ENCODE measurements around the gene MECR. TPM values are rescaled to one million over a fixed set of nuclear protein-coding genes. Genes with fewer than 3 reads are reported as not detected.

MECR gene
- total RNA-seq, 1 donor from 2014 or later: 22.5 TPM

DNA sequence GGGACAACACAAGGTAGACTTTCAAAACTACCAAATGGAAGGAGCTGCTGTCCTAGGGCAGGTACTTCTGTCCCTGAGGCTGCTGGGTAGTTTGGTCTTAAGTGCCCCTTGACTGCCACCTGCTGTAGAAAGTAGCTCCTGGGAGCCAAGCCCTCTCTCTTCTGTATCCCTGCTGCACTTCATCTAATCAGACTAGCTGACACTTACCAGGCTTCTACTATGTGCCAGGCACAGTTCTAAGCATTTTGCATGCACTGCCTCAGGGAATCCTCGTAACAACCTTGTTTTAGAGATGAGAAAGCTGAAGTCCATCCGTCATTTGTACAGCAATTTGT, 33.2 kb downstream of the MECR start:
- TF ChIP-seq, protein P1, sequence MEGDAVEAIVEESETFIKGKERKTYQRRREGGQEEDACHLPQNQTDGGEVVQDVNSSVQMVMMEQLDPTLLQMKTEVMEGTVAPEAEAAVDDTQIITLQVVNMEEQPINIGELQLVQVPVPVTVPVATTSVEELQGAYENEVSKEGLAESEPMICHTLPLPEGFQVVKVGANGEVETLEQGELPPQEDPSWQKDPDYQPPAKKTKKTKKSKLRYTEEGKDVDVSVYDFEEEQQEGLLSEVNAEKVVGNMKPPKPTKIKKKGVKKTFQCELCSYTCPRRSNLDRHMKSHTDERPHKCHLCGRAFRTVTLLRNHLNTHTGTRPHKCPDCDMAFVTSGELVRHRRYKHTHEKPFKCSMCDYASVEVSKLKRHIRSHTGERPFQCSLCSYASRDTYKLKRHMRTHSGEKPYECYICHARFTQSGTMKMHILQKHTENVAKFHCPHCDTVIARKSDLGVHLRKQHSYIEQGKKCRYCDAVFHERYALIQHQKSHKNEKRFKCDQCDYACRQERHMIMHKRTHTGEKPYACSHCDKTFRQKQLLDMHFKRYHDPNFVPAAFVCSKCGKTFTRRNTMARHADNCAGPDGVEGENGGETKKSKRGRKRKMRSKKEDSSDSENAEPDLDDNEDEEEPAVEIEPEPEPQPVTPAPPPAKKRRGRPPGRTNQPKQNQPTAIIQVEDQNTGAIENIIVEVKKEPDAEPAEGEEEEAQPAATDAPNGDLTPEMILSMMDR (IDR thresholded peaks at IDR 0.05): peak; percentile 47
- H3K4me3 Mint-ChIP-seq (ENCODE audit: unreplicated experiment): no peak overlapping the region
- H3K27ac Mint-ChIP-seq (ENCODE audit: unreplicated experiment): no peak overlapping the region
- no peak for DNase-seq (ENCODE audit: extremely low spot score, unreplicated experiment)
- no peaks in the 10 kb centered on the region for H3K9me3 Mint-ChIP-seq (ENCODE audit: unreplicated experiment)
- peaks cover 24% of the 10 kb centered on the region for H3K36me3 Mint-ChIP-seq (ENCODE audit: unreplicated experiment)
- H3K27me3 Mint-ChIP-seq (ENCODE audit: unreplicated experiment): no peaks in the 10 kb centered on the region
- peaks cover 10% of the 10 kb centered on the region for H3K4me1 Mint-ChIP-seq (ENCODE audit: unreplicated experiment)

DNA sequence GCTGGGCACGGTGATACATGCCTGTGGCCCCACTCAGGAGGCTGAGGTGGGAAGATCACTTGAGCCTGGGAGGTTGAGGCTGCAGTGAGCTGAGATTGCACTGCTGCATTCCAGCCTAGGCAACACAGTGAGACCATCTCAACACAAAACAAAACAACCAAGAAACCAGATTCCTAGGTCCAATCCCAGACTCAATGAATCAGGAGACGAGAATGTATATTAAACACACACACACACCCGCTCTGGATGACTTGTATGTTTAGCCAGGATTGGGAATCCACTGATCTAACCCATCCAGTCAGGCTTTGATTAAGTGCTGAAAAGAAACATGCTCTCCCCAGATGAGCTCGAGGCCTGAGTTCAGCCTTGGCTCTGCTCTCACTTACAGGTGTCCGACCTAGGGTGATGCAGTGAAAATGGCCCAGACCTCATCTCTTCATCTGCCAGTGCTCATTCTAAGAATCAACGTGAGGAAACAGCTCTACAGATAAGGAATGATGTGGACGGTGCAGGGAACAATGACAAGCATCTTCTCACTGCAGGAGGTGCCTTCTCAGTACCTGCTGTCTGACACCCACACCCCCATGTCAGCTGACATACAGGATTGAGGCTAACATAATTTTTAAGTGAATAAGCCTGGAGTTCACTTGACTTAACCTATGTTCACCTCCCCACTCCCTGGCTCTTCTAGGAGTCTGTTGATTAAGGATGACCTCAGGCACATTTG, 33.7 kb downstream of the MECR start:
- Mint-ChIP-seq H3K4me3 (ENCODE audit: unreplicated experiment) (no peak overlapping the region), H3K36me3 (ENCODE audit: unreplicated experiment) (peaks cover 24% of the 10 kb centered on the region), H3K9me3 (ENCODE audit: unreplicated experiment) (no peaks in the 10 kb centered on the region), H3K27me3 (ENCODE audit: unreplicated experiment) (no peaks in the 10 kb centered on the region), H3K4me1 (ENCODE audit: unreplicated experiment) (peaks cover 7% of the 10 kb centered on the region), H3K27ac (ENCODE audit: unreplicated experiment) (peak overlapping the region; percentile 15)
- no peak for DNase-seq (ENCODE audit: extremely low spot score, unreplicated experiment)
- TF ChIP-seq, protein P1 (IDR thresholded peaks at IDR 0.05): no peak

DNA sequence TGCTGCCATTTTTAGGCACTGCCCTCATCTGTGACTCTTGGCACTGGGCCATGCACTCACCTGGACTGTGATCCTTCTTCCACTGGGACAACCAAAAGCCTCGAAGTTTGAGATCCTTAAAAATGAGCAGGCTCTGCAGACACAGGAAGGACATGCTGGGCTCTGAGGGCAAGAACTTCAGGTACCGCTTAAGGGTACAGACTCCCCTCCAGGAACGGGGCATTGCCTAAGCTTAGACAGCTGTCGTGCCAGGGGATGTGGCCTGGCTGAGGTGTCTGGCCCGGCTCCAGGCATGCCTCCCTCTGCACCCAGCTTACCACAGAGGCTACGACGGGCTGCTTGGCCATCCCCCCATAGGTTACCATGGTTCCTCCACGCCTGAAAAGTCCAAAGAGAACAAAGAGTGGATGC, 34.8 kb downstream of the MECR start:
- Mint-ChIP-seq H3K27ac (ENCODE audit: unreplicated experiment) (no peak overlapping the region), H3K4me3 (ENCODE audit: unreplicated experiment) (no peak overlapping the region), H3K4me1 (ENCODE audit: unreplicated experiment) (peaks cover 7% of the 10 kb centered on the region), H3K27me3 (ENCODE audit: unreplicated experiment) (no peaks in the 10 kb centered on the region), H3K36me3 (ENCODE audit: unreplicated experiment) (peaks cover 20% of the 10 kb centered on the region), H3K9me3 (ENCODE audit: unreplicated experiment) (no peaks in the 10 kb centered on the region)
- TF ChIP-seq, protein P1 (IDR thresholded peaks at IDR 0.05): no peak
- no peak for DNase-seq (ENCODE audit: extremely low spot score, unreplicated experiment)

DNA sequence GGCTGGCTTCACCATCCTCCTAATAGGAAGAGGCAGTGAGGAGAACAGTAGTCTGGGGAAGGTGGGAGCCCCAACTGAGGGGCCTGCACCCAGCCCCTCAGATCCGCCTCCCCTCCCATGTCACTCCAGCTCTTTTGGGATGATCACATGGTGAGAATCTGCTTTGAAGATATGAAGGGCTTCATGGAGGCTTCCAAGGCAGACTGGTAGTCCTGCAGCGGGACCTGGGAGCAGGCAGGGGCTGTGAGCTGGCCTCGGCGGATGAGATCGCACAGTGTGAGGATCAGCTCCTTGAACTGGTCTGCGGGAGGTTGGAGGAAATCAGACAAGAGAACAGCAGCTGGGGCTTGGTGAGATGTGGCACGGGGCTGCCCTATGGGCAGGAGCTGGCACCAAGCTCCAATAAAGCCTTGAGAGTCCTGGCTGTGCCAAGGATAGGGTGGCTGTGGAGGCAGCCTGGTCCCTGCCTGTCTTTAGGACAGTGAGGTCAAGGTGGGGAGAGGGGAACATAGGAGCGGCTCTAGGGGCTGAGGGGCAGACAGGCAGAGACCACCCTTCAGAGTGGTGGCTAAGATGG, 36.8 kb downstream of the MECR start:
- Mint-ChIP-seq H3K9me3 (ENCODE audit: unreplicated experiment) (no peaks in the 10 kb centered on the region), H3K4me3 (ENCODE audit: unreplicated experiment) (no peak overlapping the region), H3K4me1 (ENCODE audit: unreplicated experiment) (peaks cover 7% of the 10 kb centered on the region), H3K27ac (ENCODE audit: unreplicated experiment) (no peak overlapping the region), H3K36me3 (ENCODE audit: unreplicated experiment) (peaks cover 13% of the 10 kb centered on the region), H3K27me3 (ENCODE audit: unreplicated experiment) (no peaks in the 10 kb centered on the region)
- no peak for DNase-seq (ENCODE audit: extremely low spot score, unreplicated experiment)
- TF ChIP-seq, protein P1 (IDR thresholded peaks at IDR 0.05): no peak

DNA sequence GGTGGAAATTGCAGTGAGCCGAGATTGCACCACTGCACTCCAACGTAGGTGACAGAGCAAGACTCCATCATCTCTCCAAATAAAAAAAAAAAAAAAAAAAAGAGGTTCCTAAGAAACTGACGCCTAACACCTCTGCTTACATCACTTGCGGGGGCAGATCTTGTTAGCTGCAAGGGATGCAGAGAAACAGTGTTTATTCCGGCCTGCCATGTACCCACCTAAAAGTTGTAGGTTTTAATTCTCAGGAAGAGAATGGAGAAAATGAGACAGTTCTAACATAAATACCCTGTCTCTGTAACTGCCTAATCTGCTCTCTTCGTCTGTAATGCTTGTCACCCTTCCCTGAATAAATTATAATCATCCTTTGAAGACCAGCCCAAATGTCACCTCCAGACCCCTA, 40.0 kb downstream of the MECR start:
- no peak overlapping the region for H3K27ac Mint-ChIP-seq (ENCODE audit: unreplicated experiment)
- DNase-seq (ENCODE audit: extremely low spot score, unreplicated experiment): no peak
- peaks cover 13% of the 10 kb centered on the region for H3K36me3 Mint-ChIP-seq (ENCODE audit: unreplicated experiment)
- TF ChIP-seq, protein P1 (IDR thresholded peaks at IDR 0.05): no peak
- H3K9me3 Mint-ChIP-seq (ENCODE audit: unreplicated experiment): no peaks in the 10 kb centered on the region
- no peaks in the 10 kb centered on the region for H3K4me1 Mint-ChIP-seq (ENCODE audit: unreplicated experiment)
- H3K4me3 Mint-ChIP-seq (ENCODE audit: unreplicated experiment): no peak overlapping the region
- no peaks in the 10 kb centered on the region for H3K27me3 Mint-ChIP-seq (ENCODE audit: unreplicated experiment)

Data from osteocyte (in vitro differentiated cells).